HS-5 (cell line): Measurements from ENCODE around the gene TMEM163.
"Not testable (repeated sequence)": the region's sequence is repeated elsewhere in the genome, so short reads cannot be mapped to it uniquely, and the experiment has no call there.

ENCODE experiments used
- DNase-seq: peaks from one replicate; pipeline ENCODE4 v3.0.0-alpha.2; 2012; ENCODE audit warnings: low read depth

The TMEM163 gene

DNA sequence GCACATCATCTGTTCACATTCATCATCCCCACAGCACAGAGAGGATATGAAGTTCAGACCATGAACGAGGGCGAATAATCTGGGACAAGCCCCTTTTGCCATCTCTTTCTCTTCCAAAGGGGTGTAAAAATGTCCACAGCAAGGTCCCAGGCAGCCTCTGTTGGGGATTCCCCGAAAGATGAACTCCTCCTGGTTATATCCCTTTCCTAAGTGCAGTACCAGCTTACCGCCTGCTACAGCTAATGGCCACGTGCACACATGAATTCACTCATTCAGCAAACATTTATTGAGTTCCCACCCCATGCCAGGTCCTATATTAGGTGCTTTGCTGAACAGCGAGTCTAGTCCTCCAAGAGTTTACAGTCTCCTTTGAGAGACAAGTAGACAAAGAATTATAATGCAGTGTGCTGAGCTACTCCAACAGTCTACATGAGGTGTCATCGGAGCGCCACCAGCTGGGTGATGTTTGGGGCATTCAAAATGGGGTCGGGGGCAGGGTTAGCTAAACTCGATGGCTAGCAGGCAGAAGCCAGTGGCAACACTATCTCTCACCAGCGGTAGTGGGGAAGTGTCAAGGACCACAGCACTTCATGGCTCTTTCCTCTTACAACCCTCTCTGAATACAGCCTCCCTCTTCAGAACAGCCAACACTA lies 228.9 kb downstream of the TMEM163 start:
- no peak for DNase-seq

DNA sequence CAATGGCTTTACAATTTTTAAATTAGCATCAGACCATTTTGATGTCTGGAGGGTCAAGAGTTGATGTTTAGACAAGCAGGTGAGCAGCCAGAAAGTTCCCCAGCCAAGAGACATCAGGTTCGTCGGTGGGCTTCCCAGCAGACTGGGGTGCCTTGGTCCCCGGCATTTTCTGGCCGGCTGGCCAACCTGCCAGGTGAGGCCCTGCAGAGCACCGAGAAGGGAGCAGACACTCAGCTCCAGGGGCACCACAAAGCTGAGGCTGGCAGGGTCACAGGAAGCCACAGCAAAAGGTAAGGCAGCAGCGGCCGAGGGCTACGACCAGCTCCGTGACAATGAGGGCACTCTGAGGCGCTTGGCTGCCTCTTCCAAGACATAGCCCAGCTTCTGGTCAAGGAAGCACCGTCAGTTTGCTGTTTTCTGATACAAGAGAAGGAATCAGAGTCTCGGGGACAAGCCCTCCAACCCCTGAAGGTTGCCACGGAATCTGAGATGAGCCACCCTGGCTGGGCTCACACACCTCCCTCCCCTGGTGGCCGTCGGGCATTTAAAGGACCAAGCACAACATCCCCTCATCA lies 235.9 kb downstream of the TMEM163 start:
- no peak for DNase-seq

DNA sequence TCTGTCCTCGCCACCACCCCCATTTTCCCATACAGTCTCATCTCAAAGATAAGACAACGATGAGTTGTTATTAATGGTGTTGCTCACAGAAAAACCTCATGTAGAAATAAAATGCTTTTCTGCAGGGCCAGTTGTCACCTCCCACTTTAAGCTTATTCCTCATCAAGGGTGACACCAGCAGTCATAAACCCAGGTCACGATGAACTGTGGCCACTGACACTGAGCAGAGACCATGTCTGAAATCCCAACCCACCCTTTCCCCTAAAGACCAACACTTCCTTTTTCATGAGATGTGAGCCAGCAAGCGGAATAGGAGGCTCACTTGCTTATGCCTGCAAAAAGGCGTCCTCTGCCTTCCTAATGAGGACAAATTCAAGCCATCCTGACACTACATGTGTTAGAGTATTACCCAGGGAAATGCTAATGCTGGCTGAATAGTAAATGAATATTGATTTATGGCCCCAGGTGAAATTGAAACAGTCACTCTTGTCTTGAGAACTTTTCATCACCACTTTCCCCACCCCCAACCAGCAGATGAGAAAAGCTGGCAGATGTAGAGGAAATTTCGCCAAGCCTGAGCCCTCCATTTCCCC lies 236.6 kb downstream of the TMEM163 start:
- no peak for DNase-seq

DNA sequence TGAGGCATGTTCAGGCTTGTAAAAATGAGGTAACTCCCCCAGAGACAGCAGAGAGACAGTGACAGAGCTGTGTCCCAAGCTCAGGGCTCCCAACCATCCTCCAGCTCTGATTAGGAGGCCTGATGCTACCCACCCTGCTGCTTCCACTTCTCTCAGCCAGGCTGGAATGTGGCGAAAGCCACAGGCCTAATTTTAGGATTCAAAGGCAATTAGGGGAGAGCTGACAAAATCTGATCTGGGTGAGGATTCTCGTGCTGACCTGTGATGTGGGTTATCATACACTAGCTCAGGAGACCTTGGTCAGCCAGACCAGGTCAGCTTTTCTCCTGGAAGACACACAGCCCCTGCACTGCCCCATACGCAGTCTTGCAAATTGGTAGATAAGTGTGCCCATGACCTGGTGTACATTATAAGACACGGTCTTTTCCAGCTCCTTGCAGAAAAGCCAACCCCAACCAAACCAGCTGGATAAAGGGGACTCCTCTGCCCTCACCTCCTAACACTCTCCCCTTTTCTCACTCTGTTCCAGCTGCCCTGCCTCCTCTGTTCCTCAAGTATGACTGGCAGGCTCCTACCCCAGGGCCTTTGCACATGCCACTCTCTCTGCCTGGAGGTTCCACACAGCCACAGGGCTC lies 239.0 kb downstream of the TMEM163 start:
- DNase-seq = no peak

DNA sequence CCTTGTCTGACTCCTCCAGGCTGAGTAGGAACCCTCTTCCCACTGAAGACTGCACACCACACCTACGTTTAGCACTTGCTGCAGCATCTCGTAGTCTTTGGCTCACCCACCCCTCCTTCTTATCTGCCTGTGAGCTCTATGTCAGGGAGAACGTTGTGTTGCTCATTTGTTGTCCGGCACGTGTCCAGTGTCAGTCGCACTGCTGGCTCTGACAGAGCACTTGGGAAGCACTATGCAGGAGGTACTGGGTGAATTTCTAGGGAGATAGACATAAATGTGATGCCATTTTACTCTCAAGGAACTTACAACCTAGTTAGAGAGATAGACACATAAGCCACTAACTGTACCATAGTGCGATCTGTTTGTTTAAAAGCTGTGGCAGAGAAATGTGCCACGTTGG lies 241.8 kb downstream of the TMEM163 start:
- not testable (repeated sequence) for DNase-seq

DNA sequence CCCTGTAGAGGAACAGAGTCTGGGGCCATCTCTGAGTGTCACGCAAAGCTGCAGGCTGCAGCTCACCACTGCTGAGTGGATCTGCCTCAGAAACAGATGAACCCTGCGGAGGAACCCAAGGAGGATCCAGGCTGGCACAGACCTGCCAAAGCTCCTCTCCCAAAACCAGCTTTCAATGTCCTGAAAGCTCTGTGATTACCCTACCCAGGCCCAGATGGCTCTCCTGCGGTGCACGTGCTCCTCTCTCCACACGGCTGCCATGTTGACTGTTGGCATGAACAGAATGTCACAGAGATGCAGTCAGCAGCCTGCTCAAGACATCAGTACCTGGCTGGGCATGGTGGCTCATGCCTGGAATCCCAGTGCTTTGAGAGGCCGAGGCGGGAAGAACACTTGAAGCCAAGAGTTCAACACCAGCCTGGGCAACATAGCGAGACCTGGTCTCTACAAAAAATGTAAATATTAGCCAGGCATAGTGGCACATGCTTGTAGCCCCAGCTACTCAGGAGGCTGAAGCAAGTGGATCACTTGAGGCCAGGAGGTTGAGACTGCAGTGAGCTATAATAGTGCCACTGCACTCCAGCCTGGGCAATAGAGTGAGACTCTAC lies 248.1 kb downstream of the TMEM163 start:
- DNase-seq = no peak

DNA sequence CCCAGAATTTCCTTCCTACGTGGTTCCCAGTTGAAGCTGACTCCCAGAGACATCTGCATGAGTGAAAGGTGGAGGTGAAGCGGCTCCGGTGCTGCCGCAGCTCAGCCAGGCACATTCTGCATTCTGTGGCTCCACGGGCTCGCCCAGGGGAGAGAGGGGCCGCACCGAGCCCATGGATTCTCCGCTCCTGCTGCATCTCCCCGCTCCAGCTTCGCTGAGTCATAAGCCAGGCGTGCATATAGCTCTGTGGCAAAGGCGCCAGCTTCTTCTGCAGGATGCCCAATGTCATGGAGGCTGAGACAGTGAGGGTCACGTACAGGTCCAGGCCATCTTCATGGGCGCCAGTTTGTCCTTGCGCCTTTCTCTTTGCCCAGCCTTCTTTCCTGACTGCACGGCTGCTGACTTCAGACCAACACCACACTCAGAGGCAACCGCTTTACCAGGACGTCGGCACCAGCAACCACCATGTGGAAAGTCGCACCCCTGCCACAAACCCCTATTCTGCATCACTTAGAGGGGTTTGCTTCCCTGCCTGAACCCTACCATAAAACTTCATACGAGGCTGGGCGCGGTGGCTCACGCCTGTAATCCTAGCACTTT lies 249.2 kb downstream of the TMEM163 start:
- no peak for DNase-seq

DNA sequence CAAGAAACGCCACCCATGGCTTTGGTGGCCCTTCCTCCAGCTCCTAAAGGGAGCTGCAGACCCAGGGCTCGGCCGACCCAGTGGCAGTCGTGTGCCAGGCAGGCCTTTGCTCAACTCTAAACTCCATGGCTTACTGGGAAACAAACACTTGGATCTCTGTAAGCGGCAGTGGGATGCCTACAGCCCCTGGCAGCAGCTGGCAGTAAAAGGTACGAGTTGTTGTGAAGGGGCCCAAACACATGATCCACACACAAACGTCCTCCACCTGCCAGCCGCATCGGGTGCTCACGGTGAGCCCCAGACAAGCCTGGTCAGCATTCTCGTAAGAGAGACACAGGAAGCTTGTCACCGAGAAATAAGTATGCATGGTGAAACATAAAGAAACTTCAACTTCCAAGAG lies 250.0 kb downstream of the TMEM163 start:
- no peak for DNase-seq

DNA sequence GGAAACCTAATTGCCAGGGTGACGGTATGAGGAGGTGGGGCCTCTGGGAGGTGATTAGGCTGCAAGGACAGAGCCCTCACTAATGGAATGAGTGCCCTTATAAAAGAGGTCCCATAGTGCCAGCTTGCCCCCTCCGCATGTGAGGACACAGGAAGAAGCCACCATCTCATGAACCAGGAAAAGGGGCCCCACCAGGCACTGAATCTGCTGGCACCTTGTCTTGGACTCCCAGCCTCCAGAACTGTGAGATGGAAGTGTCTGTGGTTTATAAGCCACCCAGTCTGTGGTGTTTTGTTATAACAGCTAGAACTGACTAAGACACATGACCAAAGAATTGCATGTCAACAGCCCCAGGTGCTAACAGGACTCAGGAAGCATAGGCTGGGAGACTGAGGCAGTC lies 250.6 kb downstream of the TMEM163 start:
- DNase-seq = no peak

DNA sequence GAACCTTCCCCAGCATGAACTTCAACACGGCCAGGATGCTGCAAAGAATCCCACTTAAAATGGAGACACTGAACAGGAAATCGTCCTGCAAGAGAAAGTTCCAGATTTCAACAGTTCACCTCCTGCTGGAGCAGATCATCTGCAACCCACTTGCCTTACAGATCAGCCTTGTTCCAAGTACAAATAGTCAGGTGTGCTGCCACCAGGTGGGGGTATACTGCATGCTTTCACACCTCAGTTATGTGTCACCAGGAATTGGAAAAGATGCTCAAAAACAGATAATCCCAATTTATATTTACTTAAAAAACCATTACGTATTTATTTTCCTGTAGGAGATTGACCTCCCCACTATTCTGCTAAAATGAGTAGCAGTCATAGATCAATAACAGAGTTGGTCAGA lies 252.7 kb downstream of the TMEM163 start:
- no peak for DNase-seq

DNA sequence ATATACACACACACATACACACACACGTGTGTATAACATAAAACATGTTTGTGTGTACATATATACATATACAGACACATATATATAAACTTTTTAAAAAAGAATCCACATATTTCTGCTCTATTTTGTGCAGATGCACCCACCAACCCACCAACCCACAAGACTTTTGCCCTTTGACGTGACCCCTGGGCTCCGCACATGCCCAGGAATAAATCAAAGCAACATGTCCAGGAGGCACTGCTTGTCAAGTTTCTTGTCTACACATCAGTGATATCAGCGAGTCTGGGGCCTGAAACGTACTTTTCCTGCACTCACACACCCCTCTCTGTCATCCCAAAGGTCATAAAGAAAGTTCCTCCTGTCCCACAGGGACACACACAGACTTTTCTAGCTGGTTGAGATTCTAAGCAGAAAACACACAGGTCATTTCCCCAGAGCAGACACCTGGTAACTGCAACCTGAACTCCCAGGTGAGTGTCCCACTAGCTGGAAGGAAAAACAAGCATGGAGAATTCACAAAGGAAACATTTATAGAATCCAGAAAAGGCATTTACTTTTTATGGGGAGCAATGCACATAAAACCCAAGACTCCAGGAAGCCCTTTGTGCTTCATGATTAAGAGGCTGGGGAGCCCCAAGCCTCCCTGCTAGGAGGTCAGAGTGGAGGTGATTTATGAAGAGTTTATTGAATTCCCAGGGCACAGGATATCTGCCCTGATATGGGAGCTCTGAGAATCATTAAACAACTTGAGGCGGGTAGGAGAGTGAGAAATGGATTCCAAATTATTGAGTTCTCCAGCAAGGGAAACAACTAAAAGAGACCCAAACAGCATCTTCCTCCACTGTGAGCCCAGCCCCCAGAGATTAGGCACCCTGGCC lies 253.3 kb downstream of the TMEM163 start:
- no peak for DNase-seq

DNA sequence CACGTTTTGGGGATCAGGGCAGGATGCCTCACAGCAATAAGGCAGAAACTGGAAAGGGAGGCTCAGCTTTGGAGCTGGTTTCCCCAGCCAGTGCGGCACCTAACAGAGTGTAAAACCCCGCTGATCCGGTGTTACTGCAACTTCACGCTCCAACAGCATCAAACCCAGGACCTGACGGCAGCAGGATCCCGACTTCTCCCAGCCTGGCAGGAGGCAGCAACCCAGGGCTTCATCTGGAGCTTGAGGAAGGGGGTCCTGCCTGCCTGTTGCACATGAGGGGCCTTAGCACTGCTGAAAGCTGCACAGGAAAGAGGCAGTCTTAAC lies 255.1 kb downstream of the TMEM163 start:
- no peak for DNase-seq

DNA sequence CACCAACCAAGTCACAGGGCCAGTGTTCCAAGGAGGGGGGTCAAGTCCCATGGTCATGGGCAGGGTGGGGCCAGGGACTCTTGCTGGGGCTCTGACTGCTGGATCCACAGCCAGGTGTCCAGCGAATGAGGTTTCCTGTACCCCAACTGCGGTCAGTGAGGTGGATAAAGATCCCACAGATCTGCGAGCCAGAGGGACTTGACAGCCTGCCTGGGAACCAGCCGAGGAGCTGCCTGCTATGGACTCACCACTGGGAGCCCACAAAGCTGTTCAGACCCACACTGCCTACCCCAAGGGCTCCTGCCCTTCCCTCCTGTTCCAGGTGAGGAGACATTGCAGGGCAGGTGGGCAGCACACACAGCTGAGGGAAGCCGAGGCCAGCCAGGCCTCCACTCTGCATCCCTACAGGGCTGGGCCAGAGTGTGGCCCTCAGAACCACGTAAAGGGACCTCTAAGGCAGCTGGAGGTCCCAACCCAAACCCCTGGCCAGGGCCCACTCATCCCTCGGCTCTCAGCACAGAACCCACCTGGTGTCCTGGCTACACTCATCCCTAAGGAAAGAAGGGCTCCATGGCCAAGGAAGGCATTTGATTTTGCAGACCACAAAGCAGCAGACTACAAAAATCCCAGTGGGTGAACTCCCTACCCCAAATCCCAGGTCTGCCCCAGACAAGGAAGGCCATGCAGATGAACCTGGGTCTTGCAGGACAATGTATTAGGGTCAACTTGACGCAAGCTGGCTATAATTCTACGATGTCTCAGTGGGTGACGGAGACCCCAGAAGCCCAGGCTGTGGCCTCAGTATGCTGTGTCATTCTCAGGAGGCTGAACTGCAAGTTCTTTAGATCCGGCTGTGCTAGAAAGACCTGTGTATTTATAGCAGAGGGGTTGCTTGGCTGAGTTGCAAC lies 255.8 kb downstream of the TMEM163 start:
- DNase-seq = no peak

DNA sequence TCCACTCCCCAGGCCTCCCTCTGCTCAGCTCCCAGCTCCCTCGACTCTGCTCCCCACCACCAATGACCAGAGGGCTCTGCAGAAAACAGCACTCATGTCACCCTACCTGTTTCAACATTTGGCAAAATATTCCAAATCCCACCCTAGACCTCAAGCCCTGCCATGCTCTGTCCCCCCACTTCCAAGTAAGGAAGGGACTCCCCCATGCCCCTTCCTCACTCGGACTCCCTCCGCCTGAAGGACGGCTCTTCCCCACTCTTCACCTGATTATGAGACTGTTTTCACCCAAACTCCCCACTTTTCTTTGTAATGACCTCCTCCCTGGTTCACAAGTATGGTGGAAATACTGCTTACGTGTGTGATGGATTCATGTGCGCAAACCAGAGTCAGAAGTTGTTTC lies 256.5 kb downstream of the TMEM163 start:
- DNase-seq = no peak

DNA sequence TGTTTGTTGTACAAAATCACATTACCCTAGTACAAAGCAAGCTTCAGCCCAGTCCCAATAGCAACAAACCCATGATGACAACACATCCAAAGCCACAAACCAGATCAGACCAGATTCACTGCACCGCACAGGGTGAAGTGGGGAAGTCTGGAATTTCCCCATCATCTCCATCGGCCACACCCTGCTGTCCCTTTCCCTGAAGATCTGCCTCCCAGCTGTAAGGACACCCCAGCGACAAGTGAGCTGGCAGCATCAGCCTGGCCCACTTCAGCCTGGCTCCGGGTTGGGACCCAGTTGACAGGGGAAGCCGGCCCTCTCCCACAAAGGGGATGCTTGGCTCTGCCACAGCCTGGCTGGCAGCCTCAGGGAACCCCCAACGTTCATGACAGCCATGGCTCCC lies 257.3 kb downstream of the TMEM163 start:
- no peak for DNase-seq

DNA sequence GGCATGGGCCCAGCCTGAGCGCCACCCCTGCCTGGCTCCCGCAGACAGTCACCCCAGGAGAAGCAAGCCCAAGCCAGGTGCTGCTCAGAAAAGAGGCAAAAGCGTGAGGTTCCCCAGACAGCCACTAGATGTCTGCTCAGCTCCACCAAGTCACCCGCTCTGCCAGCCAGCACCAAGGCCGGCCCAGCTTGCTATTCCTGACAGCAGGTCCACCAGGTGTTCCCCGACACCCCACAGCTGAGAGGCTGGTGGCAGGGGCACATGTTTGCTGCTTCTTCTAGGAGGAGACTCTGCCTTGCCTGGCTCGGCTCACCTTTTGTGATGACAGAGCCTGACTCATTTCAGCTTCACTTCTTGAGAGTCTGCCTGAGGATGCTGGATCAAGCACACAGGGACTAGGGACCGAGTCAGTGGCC lies 258.2 kb downstream of the TMEM163 start:
- no peak for DNase-seq

DNA sequence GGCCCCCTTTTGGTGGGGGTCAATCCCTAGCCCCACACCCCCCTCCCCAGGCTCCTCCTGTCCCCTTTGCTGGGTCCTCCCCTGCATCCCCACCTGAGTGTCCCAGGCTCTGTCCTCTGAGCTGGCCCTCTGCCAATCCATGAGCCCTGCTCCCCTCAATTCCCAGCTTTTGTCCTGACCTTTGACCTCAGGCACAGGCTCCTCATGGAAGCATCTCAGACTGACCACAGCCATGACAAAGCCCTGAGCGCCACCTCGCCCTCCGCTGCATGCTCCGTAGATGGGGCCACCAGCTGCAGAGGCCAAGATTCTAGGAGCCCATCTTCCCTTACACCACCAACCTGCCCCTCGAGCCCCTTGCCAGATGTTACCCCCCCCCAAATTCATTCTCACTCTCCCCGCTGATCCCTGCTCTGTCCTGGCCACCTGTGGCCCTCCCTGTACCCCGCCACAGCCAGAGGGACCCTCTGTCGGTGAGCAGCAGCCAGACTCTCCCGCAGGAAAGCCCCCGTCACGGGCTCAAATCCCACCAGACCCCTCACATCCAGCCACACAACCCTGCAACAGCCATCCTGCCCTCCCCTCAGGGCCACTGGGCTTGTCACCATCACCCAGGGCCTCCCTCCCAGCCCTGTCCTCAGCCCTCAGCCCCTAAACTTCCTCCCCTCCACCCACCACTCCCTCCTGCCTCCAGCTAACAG lies 258.9 kb downstream of the TMEM163 start:
- no peak for DNase-seq

DNA sequence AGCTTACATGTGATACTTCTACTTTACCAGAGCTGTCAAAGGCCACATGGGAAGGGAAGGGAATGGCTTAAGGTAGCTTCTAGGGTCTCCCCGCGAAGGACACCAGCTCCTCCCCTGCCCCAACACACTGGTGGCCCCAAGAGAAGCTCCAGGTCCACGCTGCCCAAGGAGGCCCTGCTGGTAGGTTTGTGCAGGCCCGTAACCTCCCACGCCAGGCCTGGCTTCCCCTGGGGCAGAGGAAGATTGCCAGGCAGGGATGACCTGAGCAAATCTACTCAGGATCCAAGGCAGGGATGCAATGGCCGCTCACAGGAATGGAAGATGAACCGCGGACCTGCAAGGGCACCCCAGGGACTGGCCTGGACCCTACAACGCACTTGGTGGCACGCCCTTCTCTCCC lies 259.9 kb downstream of the TMEM163 start:
- no peak for DNase-seq

DNA sequence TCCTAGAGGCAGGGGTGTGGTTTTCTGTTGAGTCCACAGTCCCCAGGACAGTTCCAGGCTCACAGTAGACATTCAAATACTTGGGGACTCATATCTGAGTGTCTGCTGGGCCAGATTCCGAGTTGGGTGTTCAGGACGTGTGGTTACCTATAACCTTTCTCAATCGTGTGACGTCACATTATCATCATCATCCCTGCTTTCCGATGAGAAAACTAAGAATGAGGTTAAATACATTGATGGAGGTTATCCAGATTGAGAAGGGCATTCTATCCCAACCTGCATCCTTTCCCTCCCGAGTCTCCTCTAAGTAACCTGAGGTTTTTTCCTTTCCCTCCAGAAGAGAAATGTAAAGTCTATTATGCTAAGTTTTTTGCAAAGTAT lies 260.3 kb downstream of the TMEM163 start:
- no peak for DNase-seq
